Vagina (tissue), 2 donors: ENCODE data around the gene DNASE1L2. TPM values are rescaled to one million over a fixed set of nuclear protein-coding genes. Genes with fewer than 3 reads are reported as not detected.

Experiments used
- DNase-seq, 2 donors: peaks; one replicate each; pipeline ENCODE4 v3.0.0-alpha.2; 2017; ENCODE audit errors: extremely low spot score in 2 of 2
- H3K27ac ChIP-seq: fragments of 200-600 bp; sonication (generic); one replicate; pipeline ENCODE4 v1.5.1; 2019
- H3K27me3 ChIP-seq: fragments of 200-600 bp; sonication (generic); one replicate; pipeline ENCODE4 v1.5.1; 2019
- H3K36me3 ChIP-seq, 2 donors: fragments of 200-600 bp; sonication (generic); one replicate each; pipeline ENCODE4 v1.5.1; 2017 to 2019
- H3K4me1 ChIP-seq: fragments of 200-600 bp; sonication (generic); one replicate; pipeline ENCODE4 v1.5.1; 2019
- H3K4me3 ChIP-seq, 2 donors: fragments of 200-600 bp; sonication (generic); 1 replicate in 1 of 2; 2 replicates in 1 of 2; pipeline ENCODE4 v1.5.1; 2016 to 2019
- H3K9me3 ChIP-seq: fragments of 200-600 bp; sonication (generic); one replicate; pipeline ENCODE4 v1.5.1; 2019
- POLR2A ChIP-seq, 2 donors: fragments of 450-650 bp; IDR thresholded peaks; one replicate each; pipeline ENCODE4 v1.6.1; 2017; ENCODE audit warnings: antibody characterized with exemption in 2 of 2, mild to moderate bottlenecking in 2 of 2, moderate library complexity in 2 of 2
- POLR2AphosphoS5 ChIP-seq, 2 donors: sonication (generic); formaldehyde crosslinking; IDR thresholded peaks; one replicate each; pipeline ENCODE4 v1.9.0; 2017; ENCODE audit warnings: antibody characterized with exemption in 2 of 2, mild to moderate bottlenecking in 2 of 2, low read depth in 1 of 2; ENCODE audit not compliant: insufficient read depth in 1 of 2
- intact Hi-C: fragments of 100-400 bp; cut with DNase I; formaldehyde crosslinking; loops from one replicate; pipeline ENCODE4 v1.15.1; 2023
- total RNA-seq: library from RNA; depleted of rRNA; stranded (reverse); fragments of >200 nt; gene quantifications from one replicate; pipeline ENCODE4 v1.2.3, GENCODE V29; 2016
- TF ChIP-seq, protein P1 (sequence below), 3 experiments: fragments of 450-650 bp in 2 of 3; fragments of 200-600 bp in 1 of 3; sonication (generic) in 1 of 3; IDR thresholded peaks; one replicate each; pipeline ENCODE4 v1.5.1; 2017 to 2019; ENCODE audit warnings: antibody characterized with exemption in 3 of 3, mild to moderate bottlenecking in 2 of 3, moderate library complexity in 2 of 3

Gene DNASE1L2
- total RNA-seq, 1 donor from 2014 or later, result 0.74 TPM

DNA sequence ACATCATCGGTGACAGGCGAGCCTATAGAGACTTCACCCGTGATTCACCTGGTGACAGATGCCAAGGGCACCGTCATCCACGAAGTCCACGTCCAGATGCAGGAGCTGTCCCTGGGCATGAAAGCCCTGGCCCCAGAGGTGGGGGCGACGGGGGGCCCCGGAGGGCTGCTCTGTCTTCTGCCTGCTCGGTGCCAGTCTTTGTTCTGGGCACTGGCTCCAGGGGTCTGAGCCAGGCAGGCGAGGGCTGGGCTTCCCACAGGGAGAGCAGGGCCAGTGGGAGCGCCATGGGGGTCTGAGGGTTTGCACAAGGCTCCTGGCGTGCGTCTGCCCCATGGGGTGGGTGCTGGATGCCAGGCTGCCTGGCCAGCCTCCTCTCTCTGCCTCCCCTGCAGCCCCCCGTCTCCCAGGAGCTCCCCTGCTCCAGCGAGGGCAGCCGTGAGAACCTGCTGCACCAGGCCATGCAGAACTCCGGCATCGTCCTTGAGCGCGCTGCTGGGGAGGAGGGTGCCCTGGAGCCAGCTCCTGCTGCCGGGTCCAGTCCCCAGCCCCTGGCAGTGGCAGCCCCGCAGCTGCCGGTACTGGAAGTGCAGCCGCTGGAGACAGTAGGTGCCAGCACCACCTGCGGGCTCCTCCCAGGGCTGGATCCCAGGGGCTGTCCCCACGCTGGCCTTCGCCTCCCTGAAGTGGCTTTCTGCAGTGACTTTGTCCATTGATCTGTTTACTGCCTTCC, 3.0 kb upstream of the DNASE1L2 start:
- Histone ChIP-seq H3K4me3 (no peak overlapping the region), H3K27ac (no peak overlapping the region), H3K4me1 (peaks cover 39% of the 10 kb centered on the region), H3K36me3 (peaks cover 0 to 67% of the 10 kb centered on the region in 2 donors), H3K27me3 (peaks cover 9% of the 10 kb centered on the region), H3K9me3 (no peaks in the 10 kb centered on the region)
- TF ChIP-seq POLR2AphosphoS5 (IDR thresholded peaks at IDR 0.05; ENCODE audit: insufficient read depth in 1 of 2, low read depth in 1 of 2) (no peak), POLR2A (IDR thresholded peaks at IDR 0.05) (no peak)
- TF ChIP-seq, protein P1, sequence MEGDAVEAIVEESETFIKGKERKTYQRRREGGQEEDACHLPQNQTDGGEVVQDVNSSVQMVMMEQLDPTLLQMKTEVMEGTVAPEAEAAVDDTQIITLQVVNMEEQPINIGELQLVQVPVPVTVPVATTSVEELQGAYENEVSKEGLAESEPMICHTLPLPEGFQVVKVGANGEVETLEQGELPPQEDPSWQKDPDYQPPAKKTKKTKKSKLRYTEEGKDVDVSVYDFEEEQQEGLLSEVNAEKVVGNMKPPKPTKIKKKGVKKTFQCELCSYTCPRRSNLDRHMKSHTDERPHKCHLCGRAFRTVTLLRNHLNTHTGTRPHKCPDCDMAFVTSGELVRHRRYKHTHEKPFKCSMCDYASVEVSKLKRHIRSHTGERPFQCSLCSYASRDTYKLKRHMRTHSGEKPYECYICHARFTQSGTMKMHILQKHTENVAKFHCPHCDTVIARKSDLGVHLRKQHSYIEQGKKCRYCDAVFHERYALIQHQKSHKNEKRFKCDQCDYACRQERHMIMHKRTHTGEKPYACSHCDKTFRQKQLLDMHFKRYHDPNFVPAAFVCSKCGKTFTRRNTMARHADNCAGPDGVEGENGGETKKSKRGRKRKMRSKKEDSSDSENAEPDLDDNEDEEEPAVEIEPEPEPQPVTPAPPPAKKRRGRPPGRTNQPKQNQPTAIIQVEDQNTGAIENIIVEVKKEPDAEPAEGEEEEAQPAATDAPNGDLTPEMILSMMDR (IDR thresholded peaks at IDR 0.05), result no peak
- DNase-seq, result no peak
- intact Hi-C loops, result no loop called here

DNA sequence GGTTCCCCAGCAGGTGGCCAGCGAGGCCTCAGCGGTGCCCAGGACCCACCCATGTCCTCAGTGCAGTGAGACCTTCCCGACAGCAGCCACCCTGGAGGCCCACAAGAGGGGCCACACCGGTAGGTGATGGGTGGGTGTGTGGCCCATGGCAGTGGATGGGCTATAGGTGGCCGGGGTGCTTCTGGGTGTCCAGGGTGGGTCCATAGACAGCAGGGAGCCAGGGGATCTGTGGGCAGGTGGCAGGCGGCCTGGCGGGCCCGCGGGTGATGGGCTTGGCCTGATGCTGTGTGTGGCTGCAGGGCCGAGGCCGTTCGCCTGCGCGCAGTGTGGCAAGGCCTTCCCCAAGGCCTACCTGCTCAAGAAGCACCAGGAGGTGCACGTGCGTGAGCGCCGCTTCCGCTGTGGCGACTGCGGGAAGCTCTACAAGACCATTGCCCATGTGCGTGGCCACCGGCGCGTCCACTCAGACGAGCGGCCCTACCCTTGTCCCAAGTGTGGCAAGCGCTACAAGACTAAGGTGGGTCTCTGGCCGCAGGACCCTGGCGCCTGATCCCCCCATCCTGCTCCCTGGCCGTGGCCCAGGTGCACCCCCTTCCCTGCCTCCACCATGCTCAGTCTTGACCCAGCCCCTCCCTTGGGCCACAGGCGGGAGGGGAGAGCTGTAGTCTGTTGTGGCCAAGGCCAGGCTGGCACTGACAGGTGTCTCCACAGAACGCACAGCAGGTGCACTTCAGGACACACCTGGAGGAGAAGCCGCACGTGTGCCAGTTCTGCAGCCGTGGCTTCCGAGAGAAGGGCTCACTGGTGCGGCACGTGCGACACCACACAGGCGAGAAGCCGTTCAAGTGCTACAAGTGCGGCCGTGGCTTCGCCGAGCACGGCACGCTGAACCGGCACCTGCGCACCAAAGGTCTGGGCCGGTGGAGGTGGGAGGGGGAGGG, 2.1 kb upstream of the DNASE1L2 start:
- Histone ChIP-seq H3K9me3 (no peaks in the 10 kb centered on the region), H3K27me3 (peaks cover 9% of the 10 kb centered on the region), H3K27ac (no peak overlapping the region), H3K4me1 (peaks cover 39% of the 10 kb centered on the region), H3K36me3 (peaks cover 0 to 60% of the 10 kb centered on the region in 2 donors), H3K4me3 (no peak overlapping the region)
- TF ChIP-seq POLR2AphosphoS5 (IDR thresholded peaks at IDR 0.05; ENCODE audit: insufficient read depth in 1 of 2, low read depth in 1 of 2), result no peak
- TF ChIP-seq, protein P1 (IDR thresholded peaks at IDR 0.05), result no peak
- no peak for TF ChIP-seq POLR2A (IDR thresholded peaks at IDR 0.05)
- no peak for DNase-seq
- intact Hi-C loops, result no loop called here

DNA sequence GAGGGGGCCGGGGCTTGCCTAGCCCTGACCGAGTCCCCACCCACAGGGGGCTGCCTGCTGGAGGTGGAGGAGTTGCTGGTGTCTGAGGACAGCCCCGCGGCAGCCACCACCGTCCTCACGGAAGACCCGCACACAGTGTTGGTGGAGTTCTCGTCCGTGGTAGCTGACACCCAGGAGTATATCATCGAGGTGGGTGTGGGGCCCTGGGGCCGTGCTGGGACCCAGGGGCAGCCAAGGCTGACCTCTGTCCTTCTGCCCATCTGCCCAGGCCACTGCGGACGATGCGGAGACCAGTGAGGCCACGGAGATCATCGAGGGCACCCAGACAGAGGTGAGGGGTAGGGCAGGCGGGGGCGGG, 1.5 kb upstream of the DNASE1L2 start:
- H3K9me3 ChIP-seq, result no peaks in the 10 kb centered on the region
- intact Hi-C loops, result no loop called here
- no peak overlapping the region for H3K27ac ChIP-seq
- peaks cover 39% of the 10 kb centered on the region for H3K4me1 ChIP-seq
- peaks cover 9% of the 10 kb centered on the region for H3K27me3 ChIP-seq
- H3K4me3 ChIP-seq, result no peak overlapping the region
- H3K36me3 ChIP-seq, result peaks cover 0 to 53% of the 10 kb centered on the region in 2 donors
- no peak for DNase-seq
- TF ChIP-seq POLR2A (IDR thresholded peaks at IDR 0.05), result no peak

DNA sequence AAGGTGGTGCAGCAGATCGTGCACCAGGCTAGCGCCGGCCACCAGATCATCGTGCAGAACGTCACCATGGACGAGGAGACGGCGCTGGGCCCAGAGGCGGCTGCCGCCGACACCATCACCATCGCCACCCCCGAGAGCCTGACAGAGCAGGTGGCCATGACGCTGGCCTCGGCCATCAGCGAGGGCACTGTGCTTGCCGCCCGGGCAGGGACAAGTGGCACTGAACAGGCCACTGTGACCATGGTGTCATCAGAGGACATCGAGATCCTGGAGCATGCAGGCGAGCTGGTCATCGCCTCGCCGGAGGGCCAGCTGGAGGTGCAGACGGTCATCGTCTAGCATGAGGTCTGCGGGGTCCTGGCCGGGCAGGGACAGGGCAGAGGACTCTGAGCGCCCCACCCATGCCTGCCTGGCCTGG, 1.0 kb upstream of the DNASE1L2 start:
- Histone ChIP-seq H3K4me3 (no peak overlapping the region), H3K36me3 (peaks cover 0 to 49% of the 10 kb centered on the region in 2 donors), H3K4me1 (peaks cover 38% of the 10 kb centered on the region), H3K27me3 (peaks cover 9% of the 10 kb centered on the region), H3K27ac (no peak overlapping the region), H3K9me3 (no peaks in the 10 kb centered on the region)
- no peak for TF ChIP-seq POLR2AphosphoS5 (IDR thresholded peaks at IDR 0.05; ENCODE audit: insufficient read depth in 1 of 2, low read depth in 1 of 2)
- no peak for TF ChIP-seq POLR2A (IDR thresholded peaks at IDR 0.05)
- TF ChIP-seq, protein P1 (IDR thresholded peaks at IDR 0.05), result no peak
- intact Hi-C loops, result no loop called here
- DNase-seq, result no peak

DNA sequence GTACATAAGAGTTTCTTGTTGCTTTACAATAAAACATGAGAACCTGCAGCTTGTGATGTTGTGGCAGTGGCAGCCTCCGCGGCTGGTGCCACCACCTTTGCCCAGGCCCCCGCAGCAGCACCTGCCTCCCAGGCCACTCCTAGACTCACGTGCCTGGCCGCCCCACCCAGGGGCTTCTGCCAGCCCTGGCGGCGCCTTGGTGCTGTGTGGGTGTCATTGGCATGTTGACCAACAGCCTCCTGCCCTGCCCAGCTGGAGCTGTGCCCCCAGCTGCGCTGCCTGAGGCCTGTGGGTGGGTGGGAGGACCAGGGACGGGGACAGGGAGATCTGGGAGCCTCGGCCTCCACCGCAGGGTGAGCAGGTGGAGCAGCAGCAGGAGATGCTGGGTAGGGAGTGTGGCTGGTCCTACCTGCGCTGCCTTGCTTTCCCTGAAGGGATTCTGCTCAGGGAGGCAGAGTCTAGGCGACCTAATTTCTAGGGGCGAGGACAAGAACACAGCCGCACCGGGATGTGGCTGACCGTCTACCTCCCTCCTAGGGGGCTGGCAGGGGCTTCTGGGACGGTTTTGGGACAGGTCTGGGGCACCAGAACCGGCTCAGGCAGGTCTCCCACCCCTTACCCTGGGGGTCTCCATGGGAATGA, 428 bp upstream of the DNASE1L2 start:
- Histone ChIP-seq H3K36me3 (peaks cover 0 to 47% of the 10 kb centered on the region in 2 donors), H3K4me1 (peaks cover 33% of the 10 kb centered on the region), H3K27ac (no peak overlapping the region), H3K4me3 (no peak overlapping the region), H3K27me3 (peaks cover 9% of the 10 kb centered on the region), H3K9me3 (no peaks in the 10 kb centered on the region)
- intact Hi-C loops, result no loop called here
- TF ChIP-seq POLR2A (IDR thresholded peaks at IDR 0.05) (no peak), POLR2AphosphoS5 (IDR thresholded peaks at IDR 0.05; ENCODE audit: insufficient read depth in 1 of 2, low read depth in 1 of 2) (no peak)
- TF ChIP-seq, protein P1 (IDR thresholded peaks at IDR 0.05), result no peak
- no peak for DNase-seq
